ENCODE data around the gene MTA1.

MTA1 gene

DNA sequence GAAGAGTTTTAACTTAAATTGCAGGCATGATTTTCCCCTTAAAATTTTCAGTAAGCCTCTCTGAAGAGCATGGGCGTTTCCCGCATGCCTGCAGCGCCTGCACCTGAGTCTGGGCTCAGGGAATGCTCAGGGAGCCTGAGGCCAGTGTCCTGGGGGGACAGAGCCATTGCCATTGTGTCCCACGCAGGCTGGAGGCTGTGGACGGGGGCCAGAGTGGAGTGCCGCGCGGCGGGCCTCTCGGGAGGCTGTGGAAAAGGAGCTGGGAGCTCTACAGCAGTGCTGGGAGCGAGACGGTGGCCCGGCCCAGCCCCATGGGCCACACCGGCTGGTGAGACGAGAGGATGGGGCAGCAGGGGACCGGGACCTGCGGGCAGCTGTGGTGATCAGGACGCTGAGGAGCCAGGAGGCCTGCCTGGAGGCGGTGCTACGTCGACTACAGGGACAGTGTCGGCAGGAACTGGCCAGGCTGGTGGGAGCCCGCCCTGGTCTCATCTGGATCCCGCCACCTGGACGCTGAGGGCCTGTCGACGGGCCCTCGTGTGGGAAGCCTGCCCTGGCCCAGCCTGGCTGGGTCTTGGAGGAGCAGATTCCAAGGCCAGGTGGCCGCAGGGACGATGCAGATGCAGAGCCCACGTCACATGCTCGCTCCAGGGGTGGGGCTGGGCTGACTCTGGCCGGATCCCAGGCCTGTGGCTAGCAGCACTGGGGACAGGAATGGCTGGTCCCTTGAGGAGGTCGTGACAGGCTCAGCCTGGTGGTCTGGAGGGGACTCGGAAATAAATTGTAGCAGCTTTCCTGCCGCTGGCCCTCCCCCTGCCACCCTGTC is 79.0 kb downstream of the MTA1 start:
- Histone ChIP-seq H3K27me3 (ENCODE audit: low read length) (no peaks in the 10 kb centered on the region), H3K36me3 (ENCODE audit: low read length) (no peaks in the 10 kb centered on the region), H3K9ac (ENCODE audit: low read length) (no peak overlapping the region), H3K4me3 (ENCODE audit: insufficient read depth, low read length, poor library complexity, severe bottlenecking) (no peak overlapping the region), H3K4me2 (ENCODE audit: low read depth, low read length, poor library complexity, severe bottlenecking) (no peak overlapping the region), H3K9me2 (replicated peaks; ENCODE audit: insufficient read depth, low read length) (no peaks in the 10 kb centered on the region), H3K9me3 (ENCODE audit: insufficient read depth, low read length) (no peaks in the 10 kb centered on the region), H4K20me1 (ENCODE audit: low read depth, low read length) (no peaks in the 10 kb centered on the region), H3K79me2 (ENCODE audit: insufficient read depth, low read length) (no peaks in the 10 kb centered on the region), H3K27ac (ENCODE audit: low read depth, low read length) (no peak overlapping the region), H3F3A (ENCODE audit: insufficient read depth) (no peaks in the 10 kb centered on the region), H2AFZ (ENCODE audit: low read depth, low read length, severe bottlenecking) (no peak overlapping the region)
- TF ChIP-seq EZH2phosphoT487 (conservative IDR thresholded peaks at IDR 0.05; ENCODE audit: low read length) = no peak
- TF ChIP-seq, protein P1, sequence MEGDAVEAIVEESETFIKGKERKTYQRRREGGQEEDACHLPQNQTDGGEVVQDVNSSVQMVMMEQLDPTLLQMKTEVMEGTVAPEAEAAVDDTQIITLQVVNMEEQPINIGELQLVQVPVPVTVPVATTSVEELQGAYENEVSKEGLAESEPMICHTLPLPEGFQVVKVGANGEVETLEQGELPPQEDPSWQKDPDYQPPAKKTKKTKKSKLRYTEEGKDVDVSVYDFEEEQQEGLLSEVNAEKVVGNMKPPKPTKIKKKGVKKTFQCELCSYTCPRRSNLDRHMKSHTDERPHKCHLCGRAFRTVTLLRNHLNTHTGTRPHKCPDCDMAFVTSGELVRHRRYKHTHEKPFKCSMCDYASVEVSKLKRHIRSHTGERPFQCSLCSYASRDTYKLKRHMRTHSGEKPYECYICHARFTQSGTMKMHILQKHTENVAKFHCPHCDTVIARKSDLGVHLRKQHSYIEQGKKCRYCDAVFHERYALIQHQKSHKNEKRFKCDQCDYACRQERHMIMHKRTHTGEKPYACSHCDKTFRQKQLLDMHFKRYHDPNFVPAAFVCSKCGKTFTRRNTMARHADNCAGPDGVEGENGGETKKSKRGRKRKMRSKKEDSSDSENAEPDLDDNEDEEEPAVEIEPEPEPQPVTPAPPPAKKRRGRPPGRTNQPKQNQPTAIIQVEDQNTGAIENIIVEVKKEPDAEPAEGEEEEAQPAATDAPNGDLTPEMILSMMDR (IDR thresholded peaks at IDR 0.05; ENCODE audit: insufficient read depth, low read length, poor library complexity, severe bottlenecking) = no peak

DNA sequence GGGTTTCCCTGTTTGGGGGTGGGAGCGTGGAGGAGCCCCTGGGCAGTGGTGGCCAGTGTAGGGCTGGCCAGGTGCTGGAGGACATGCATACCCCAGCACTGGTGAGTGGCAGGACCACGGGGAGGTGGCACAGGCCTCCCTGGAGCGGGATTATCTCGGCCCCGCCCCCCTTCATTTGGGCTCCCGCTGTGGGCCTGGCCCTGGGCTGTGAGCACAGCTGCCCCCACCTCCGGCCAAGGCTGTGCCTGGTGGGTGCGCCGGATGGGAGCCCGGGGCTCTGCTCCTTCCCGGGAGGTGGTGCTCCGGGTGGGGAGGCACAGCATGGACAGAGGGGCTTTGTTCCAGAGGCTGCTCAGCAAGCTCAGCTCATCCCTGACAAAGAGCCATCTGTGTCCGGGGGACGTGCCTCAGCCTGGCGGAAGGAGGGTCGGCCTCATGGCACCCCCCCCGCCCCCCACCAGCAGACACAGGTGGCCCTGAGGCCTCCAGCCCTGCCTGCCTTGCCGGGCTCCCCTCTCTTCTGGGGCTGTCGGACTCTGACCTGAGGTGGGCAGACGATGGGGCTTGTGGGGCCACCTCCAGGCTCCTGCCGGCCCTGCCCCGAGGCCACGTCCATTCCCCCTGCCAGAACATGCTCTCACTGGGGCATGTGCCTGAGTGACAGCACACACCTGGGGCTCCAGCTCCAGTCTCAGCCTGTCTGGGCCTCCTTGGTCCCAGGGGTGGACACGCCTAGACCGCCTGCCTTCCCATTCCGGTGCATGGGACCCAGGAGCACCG is 79.8 kb downstream of the MTA1 start:
- Histone ChIP-seq H3K4me3 (ENCODE audit: insufficient read depth, low read length, poor library complexity, severe bottlenecking) (no peak overlapping the region), H3K79me2 (ENCODE audit: insufficient read depth, low read length) (no peaks in the 10 kb centered on the region), H3K27ac (ENCODE audit: low read depth, low read length) (no peak overlapping the region)

DNA sequence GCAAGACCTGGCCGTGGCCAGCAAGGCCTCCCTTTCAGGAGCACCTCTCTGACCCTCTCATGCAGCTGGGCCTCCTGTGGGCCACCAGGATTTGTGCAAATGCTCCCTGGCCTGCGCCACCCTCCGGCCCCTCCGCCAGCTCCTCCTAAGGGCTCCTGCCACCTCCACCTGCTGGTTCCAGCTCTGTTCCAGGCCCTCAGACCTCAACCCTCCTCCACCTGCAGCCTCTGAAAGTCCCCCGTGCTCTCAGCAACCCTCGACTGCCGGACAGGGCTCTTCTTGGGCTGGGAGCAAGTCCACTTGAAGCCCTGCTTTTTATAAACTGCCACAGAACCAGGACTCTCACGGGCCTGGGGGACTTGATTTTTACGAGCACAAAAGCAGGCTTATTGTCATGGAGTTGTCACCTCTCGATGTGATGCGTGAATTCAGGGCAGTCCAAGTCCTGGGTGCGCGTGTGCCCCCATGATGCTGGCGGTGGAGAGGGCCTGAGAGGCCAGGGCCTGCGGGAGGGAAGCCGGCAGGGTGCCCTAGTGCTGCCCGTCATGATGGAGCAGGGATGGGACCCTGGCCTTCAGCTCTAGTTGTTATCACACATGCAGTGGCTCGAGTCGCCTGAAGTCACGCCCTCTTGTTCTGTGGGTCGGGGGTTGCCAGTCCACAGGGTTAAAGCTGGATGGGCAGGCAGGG is 80.6 kb downstream of the MTA1 start:
- Histone ChIP-seq H4K20me1 (ENCODE audit: low read depth, low read length) (no peaks in the 10 kb centered on the region), H3K9ac (ENCODE audit: low read length) (no peak overlapping the region), H3K4me3 (ENCODE audit: insufficient read depth, low read length, poor library complexity, severe bottlenecking) (no peak overlapping the region), H2AFZ (ENCODE audit: low read depth, low read length, severe bottlenecking) (no peak overlapping the region), H3F3A (ENCODE audit: insufficient read depth) (no peaks in the 10 kb centered on the region), H3K27me3 (ENCODE audit: low read length) (no peaks in the 10 kb centered on the region), H3K36me3 (ENCODE audit: low read length) (no peaks in the 10 kb centered on the region), H3K79me2 (ENCODE audit: insufficient read depth, low read length) (no peaks in the 10 kb centered on the region), H3K9me3 (ENCODE audit: insufficient read depth, low read length) (no peaks in the 10 kb centered on the region), H3K9me2 (replicated peaks; ENCODE audit: insufficient read depth, low read length) (no peaks in the 10 kb centered on the region), H3K27ac (ENCODE audit: low read depth, low read length) (no peak overlapping the region), H3K4me2 (ENCODE audit: low read depth, low read length, poor library complexity, severe bottlenecking) (no peak overlapping the region)
- no peak for TF ChIP-seq EZH2phosphoT487 (conservative IDR thresholded peaks at IDR 0.05; ENCODE audit: low read length)
- TF ChIP-seq, protein P1 (IDR thresholded peaks at IDR 0.05; ENCODE audit: insufficient read depth, low read length, poor library complexity, severe bottlenecking) = no peak

More for the DNA sequence above, 79.8 kb downstream of the MTA1 start:
- Histone ChIP-seq H3K36me3 (ENCODE audit: low read length) (no peaks in the 10 kb centered on the region), H4K20me1 (ENCODE audit: low read depth, low read length) (no peaks in the 10 kb centered on the region), H3K9ac (ENCODE audit: low read length) (no peak overlapping the region), H2AFZ (ENCODE audit: low read depth, low read length, severe bottlenecking) (no peak overlapping the region), H3K27me3 (ENCODE audit: low read length) (no peaks in the 10 kb centered on the region), H3K9me3 (ENCODE audit: insufficient read depth, low read length) (no peaks in the 10 kb centered on the region), H3K9me2 (replicated peaks; ENCODE audit: insufficient read depth, low read length) (no peaks in the 10 kb centered on the region), H3K4me2 (ENCODE audit: low read depth, low read length, poor library complexity, severe bottlenecking) (no peak overlapping the region), H3F3A (ENCODE audit: insufficient read depth) (no peaks in the 10 kb centered on the region)
- TF ChIP-seq, protein P1 (IDR thresholded peaks at IDR 0.05; ENCODE audit: insufficient read depth, low read length, poor library complexity, severe bottlenecking) = no peak
- TF ChIP-seq EZH2phosphoT487 (conservative IDR thresholded peaks at IDR 0.05; ENCODE audit: low read length) = no peak

Data from SU-DHL-6 (cell line).